ENCODE results near the gene CFAP47. TPM values are rescaled to one million over a fixed set of nuclear protein-coding genes. Genes with fewer than 3 reads are reported as not detected.
"Not testable (repeated sequence)": the region's sequence is repeated elsewhere in the genome, so short reads cannot be mapped to it uniquely, and the experiment has no call there.

The CFAP47 gene
- total RNA-seq, 4 donors from 2014 or later, result 0.14 TPM; not detected in 3

DNA sequence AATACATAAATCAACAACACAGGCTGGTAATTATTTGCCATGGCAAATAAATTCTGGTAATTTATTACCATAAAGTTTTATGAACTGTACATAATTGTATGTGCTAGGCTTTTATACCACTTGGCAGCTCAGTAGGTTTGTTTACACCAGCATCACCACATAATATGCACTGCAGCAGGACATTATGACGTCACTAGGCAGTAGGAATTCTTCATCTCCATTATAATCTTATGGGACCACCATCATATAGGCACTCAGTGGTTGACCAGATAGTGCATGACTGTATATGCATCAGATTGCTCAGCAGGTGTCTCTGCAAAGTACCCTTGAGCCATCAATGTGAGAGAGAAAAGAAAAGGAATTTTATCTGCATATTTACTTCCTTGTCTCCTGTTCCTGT lies 295.4 kb downstream of the CFAP47 start:
- H3K4me1 ChIP-seq, result no peaks in the 10 kb centered on the region
- WGBS, 2 donors (ENCODE audit: low coverage in 1 of 2), result 26% methylated on average over 1 of the region's 1 CpG; no CpG with 5 or more reads in 1 of the 2 donors
- in situ Hi-C loops (cut with MboI; ENCODE audit: low pct_ligation_motif_present in 1 of 4, low pct_unique_long_range_greater_than_20kb in 1 of 4, low sequenced_read_pairs in 3 of 4), result no loop called here
- H3K27me3 ChIP-seq, result no peaks in the 10 kb centered on the region
- intact Hi-C loops (cut with DNase I; ENCODE audit: low total_unique reads), result no loop called here
- no peaks in the 10 kb centered on the region for H3K36me3 ChIP-seq
- H3K9me3 ChIP-seq, result no peaks in the 10 kb centered on the region
- DNase-seq, result no peak
- TF ChIP-seq, protein P1, sequence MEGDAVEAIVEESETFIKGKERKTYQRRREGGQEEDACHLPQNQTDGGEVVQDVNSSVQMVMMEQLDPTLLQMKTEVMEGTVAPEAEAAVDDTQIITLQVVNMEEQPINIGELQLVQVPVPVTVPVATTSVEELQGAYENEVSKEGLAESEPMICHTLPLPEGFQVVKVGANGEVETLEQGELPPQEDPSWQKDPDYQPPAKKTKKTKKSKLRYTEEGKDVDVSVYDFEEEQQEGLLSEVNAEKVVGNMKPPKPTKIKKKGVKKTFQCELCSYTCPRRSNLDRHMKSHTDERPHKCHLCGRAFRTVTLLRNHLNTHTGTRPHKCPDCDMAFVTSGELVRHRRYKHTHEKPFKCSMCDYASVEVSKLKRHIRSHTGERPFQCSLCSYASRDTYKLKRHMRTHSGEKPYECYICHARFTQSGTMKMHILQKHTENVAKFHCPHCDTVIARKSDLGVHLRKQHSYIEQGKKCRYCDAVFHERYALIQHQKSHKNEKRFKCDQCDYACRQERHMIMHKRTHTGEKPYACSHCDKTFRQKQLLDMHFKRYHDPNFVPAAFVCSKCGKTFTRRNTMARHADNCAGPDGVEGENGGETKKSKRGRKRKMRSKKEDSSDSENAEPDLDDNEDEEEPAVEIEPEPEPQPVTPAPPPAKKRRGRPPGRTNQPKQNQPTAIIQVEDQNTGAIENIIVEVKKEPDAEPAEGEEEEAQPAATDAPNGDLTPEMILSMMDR (IDR thresholded peaks at IDR 0.05), result no peak
- TF ChIP-seq EP300 (IDR thresholded peaks at IDR 0.05; ENCODE audit: low read depth) (no peak), POLR2A (IDR thresholded peaks at IDR 0.05) (no peak), POLR2AphosphoS5 (IDR thresholded peaks at IDR 0.05) (no peak)
- H3K4me3 ChIP-seq, result no peak overlapping the region
- H3K27ac ChIP-seq, result no peak overlapping the region

DNA sequence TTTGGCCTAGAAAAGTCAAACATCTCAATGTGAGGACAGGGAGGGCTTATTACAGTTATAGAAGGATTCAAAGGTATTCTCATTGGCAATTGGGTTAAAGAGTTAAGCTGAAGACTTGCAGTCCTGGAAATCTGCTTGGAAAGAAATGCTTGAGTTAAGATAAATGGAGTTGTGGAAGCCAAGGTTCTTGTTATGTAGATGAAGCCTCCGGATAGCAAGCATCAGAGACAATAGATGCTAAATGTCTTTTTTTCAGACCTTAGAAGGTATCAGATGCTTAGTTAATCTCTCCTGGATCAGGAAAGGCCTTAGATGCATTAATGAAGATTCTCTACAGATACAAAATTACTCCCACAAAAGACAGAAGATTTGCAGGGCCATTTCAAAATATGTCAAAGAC lies 299.3 kb downstream of the CFAP47 start:
- H3K27me3 ChIP-seq, result no peaks in the 10 kb centered on the region
- no peaks in the 10 kb centered on the region for H3K36me3 ChIP-seq
- H3K4me3 ChIP-seq, result no peak overlapping the region
- DNase-seq, result no peak
- intact Hi-C loops (cut with DNase I; ENCODE audit: low total_unique reads) (no loop called here), in situ Hi-C loops (cut with MboI; ENCODE audit: low pct_ligation_motif_present in 1 of 4, low pct_unique_long_range_greater_than_20kb in 1 of 4, low sequenced_read_pairs in 3 of 4) (no loop called here)
- WGBS, 2 donors (ENCODE audit: low coverage in 1 of 2), result 47% methylated on average over 1 of the region's 1 CpG; no CpG with 5 or more reads in 1 of the 2 donors
- no peak overlapping the region for H3K27ac ChIP-seq
- TF ChIP-seq EP300 (IDR thresholded peaks at IDR 0.05; ENCODE audit: low read depth), result no peak
- TF ChIP-seq POLR2A (IDR thresholded peaks at IDR 0.05), result no peak
- no peak for TF ChIP-seq POLR2AphosphoS5 (IDR thresholded peaks at IDR 0.05)
- TF ChIP-seq, protein P1 (IDR thresholded peaks at IDR 0.05), result no peak
- no peaks in the 10 kb centered on the region for H3K9me3 ChIP-seq
- no peaks in the 10 kb centered on the region for H3K4me1 ChIP-seq

DNA sequence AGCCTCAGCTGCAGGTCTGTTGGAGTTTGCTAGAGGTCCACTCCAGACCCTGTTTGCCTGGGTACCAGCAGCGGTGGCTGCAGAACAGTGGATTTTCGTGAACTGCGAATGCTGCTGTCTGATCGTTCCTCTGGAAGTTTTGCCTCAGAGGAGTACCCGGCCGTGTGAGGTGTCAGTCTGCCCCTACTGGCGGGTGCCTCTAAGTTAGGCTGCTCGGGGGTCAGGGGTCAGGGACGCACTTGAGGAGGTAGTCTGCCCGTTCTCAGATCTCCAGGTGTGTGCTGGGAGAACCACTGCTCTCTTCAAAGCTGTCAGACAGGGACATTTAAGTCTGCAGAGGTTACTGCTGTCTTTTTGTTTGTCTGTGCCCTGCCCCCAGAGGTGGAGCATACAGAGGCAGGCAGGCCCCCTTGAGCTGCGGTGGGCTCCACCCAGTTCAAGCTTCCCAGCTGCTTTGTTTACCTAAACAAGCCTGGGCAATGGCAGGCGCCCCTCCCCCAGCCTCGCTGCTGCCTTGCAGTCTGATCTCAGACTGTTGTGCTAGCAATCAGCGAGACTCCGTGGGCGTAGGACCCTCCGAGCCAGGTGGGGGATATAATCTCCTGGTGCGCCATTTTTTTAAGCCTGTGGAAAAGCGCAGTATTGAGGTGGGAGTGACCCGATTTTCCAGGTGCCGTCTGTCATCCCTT lies 315.4 kb downstream of the CFAP47 start:
- WGBS, 2 donors (ENCODE audit: low coverage in 1 of 2), result 92% methylated on average over 21 of the region's 21 CpGs; no CpG with 5 or more reads in 1 of the 2 donors
- H3K27ac ChIP-seq; intact Hi-C loops (cut with DNase I; ENCODE audit: low total_unique reads); H3K4me3 ChIP-seq; in situ Hi-C loops (cut with MboI; ENCODE audit: low pct_ligation_motif_present in 1 of 4, low pct_unique_long_range_greater_than_20kb in 1 of 4, low sequenced_read_pairs in 3 of 4); H3K4me1 ChIP-seq; H3K27me3 ChIP-seq; H3K36me3 ChIP-seq; H3K9me3 ChIP-seq; DNase-seq: not testable (repeated sequence)

DNA sequence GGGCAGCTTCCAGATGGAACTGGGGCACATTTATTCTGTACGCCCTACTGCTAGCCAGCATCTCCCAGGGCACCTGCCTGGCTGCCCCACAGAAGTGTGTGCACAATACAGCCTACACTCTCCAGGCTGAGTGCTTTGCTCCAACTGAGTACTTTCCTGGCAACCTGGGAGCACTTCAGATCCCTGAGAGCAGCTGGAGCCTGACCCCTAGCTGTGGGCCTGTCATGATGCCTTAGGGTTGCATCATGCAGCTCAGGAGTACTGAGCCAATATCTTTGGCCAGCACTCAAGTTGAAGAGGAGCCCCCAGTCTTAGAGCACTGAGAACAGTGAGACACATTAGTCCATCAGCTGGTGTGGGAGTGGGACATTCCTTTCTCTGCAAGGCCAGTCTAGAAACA lies 321.9 kb downstream of the CFAP47 start:
- no peaks in the 10 kb centered on the region for H3K36me3 ChIP-seq
- in situ Hi-C loops (cut with MboI; ENCODE audit: low pct_ligation_motif_present in 1 of 4, low pct_unique_long_range_greater_than_20kb in 1 of 4, low sequenced_read_pairs in 3 of 4) (no loop called here), intact Hi-C loops (cut with DNase I; ENCODE audit: low total_unique reads) (no loop called here)
- TF ChIP-seq, protein P1 (IDR thresholded peaks at IDR 0.05), result no peak
- TF ChIP-seq POLR2AphosphoS5 (IDR thresholded peaks at IDR 0.05), result no peak
- TF ChIP-seq POLR2A (IDR thresholded peaks at IDR 0.05), result no peak
- TF ChIP-seq EP300 (IDR thresholded peaks at IDR 0.05; ENCODE audit: low read depth), result no peak
- no peak for DNase-seq
- H3K27me3 ChIP-seq, result no peaks in the 10 kb centered on the region
- H3K4me1 ChIP-seq, result no peaks in the 10 kb centered on the region
- H3K4me3 ChIP-seq, result no peak overlapping the region
- H3K9me3 ChIP-seq, result no peaks in the 10 kb centered on the region
- H3K27ac ChIP-seq, result no peak overlapping the region
- 91% methylated on average over 1 of the region's 1 CpG; no CpG with 5 or more reads in 1 of the 2 donors for WGBS, 2 donors (ENCODE audit: low coverage in 1 of 2)

DNA sequence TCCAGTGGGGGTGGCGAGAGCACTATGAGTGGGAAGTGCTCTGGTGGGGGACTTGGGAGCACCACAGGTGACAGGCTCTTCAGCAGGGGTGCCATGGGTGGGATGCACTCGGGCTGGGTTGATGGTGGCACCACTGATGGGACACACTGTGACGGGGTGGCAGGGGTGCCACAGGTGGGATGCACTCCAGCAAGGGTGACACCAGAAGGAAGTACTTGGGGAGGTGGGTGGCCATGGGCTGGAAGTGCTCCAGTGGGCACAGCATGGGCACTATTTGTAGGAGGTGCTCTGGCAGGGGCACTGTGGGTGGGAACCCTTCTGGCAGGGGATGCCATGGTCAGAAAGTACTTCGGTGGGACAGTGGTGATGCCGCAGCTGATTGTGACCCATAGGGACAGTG lies 346.6 kb downstream of the CFAP47 start:
- Histone ChIP-seq H3K27me3 (no peaks in the 10 kb centered on the region), H3K4me3 (no peak overlapping the region), H3K9me3 (no peaks in the 10 kb centered on the region), H3K27ac (no peak overlapping the region), H3K4me1 (no peaks in the 10 kb centered on the region), H3K36me3 (no peaks in the 10 kb centered on the region)
- in situ Hi-C loops (cut with MboI; ENCODE audit: low pct_ligation_motif_present in 1 of 4, low pct_unique_long_range_greater_than_20kb in 1 of 4, low sequenced_read_pairs in 3 of 4), result no loop called here
- no peak for DNase-seq
- intact Hi-C loops (cut with DNase I; ENCODE audit: low total_unique reads), result no loop called here
- TF ChIP-seq EP300 (IDR thresholded peaks at IDR 0.05; ENCODE audit: low read depth) (no peak), POLR2A (IDR thresholded peaks at IDR 0.05) (no peak), POLR2AphosphoS5 (IDR thresholded peaks at IDR 0.05) (no peak)
- TF ChIP-seq, protein P1 (IDR thresholded peaks at IDR 0.05), result no peak
- 90% methylated on average over 5 of the region's 5 CpGs; no CpG with 5 or more reads in 1 of the 2 donors for WGBS, 2 donors (ENCODE audit: low coverage in 1 of 2)
